ENCODE results near the gene LRRC32.

The LRRC32 gene

GRCh38 chr11:76660533-76661305, 9.8 kb downstream of the LRRC32 start:
- no peak for DNase-seq (ENCODE audit: low read depth)
- no peaks in the 10 kb centered on the region for H3K9me3 ChIP-seq (ENCODE audit: control insufficient read depth, low read length)
- no peak overlapping the region for H3K4me3 ChIP-seq (ENCODE audit: low read length)
- no peaks in the 10 kb centered on the region for H3K27me3 ChIP-seq (replicated peaks; ENCODE audit: control insufficient read depth, insufficient read depth, low read length)
- no peak overlapping the region for H3K9ac ChIP-seq (ENCODE audit: low read length)
- H3K36me3 ChIP-seq (ENCODE audit: control insufficient read depth, insufficient read depth, low read length, severe bottlenecking) = peaks cover 75% of the 10 kb centered on the region
- peaks cover 25% of the 10 kb centered on the region for H3K4me1 ChIP-seq (ENCODE audit: control insufficient read depth, insufficient read depth, low read length)

GRCh38 chr11:76659672-76660532, 10.6 kb downstream of the LRRC32 start:
- no peaks in the 10 kb centered on the region for H3K27me3 ChIP-seq (replicated peaks; ENCODE audit: control insufficient read depth, insufficient read depth, low read length)
- no peak for DNase-seq (ENCODE audit: low read depth)
- no peaks in the 10 kb centered on the region for H3K9me3 ChIP-seq (ENCODE audit: control insufficient read depth, low read length)
- peaks cover 31% of the 10 kb centered on the region for H3K4me1 ChIP-seq (ENCODE audit: control insufficient read depth, insufficient read depth, low read length)
- H3K4me3 ChIP-seq (ENCODE audit: low read length) = no peak overlapping the region
- H3K9ac ChIP-seq (ENCODE audit: low read length) = no peak overlapping the region
- peaks cover 67% of the 10 kb centered on the region for H3K36me3 ChIP-seq (ENCODE audit: control insufficient read depth, insufficient read depth, low read length, severe bottlenecking)

GRCh38 chr11:76658651-76659650, 11.6 kb downstream of the LRRC32 start:
- H3K9ac ChIP-seq (ENCODE audit: low read length) = no peak overlapping the region
- H3K4me3 ChIP-seq (ENCODE audit: low read length) = no peak overlapping the region
- peaks cover 57% of the 10 kb centered on the region for H3K36me3 ChIP-seq (ENCODE audit: control insufficient read depth, insufficient read depth, low read length, severe bottlenecking)
- H3K27me3 ChIP-seq (replicated peaks; ENCODE audit: control insufficient read depth, insufficient read depth, low read length) = no peaks in the 10 kb centered on the region
- H3K9me3 ChIP-seq (ENCODE audit: control insufficient read depth, low read length) = no peaks in the 10 kb centered on the region
- peaks cover 39% of the 10 kb centered on the region for H3K4me1 ChIP-seq (ENCODE audit: control insufficient read depth, insufficient read depth, low read length)
- no peak for DNase-seq (ENCODE audit: low read depth)

- no peak for DNase-seq (ENCODE audit: low read depth)
- no peak overlapping the region for H3K4me3 ChIP-seq (ENCODE audit: low read length)
- no peaks in the 10 kb centered on the region for H3K9me3 ChIP-seq (ENCODE audit: control insufficient read depth, low read length)
- peaks cover 50% of the 10 kb centered on the region for H3K36me3 ChIP-seq (ENCODE audit: control insufficient read depth, insufficient read depth, low read length, severe bottlenecking)
- peaks cover 46% of the 10 kb centered on the region for H3K4me1 ChIP-seq (ENCODE audit: control insufficient read depth, insufficient read depth, low read length)
- no peaks in the 10 kb centered on the region for H3K27me3 ChIP-seq (replicated peaks; ENCODE audit: control insufficient read depth, insufficient read depth, low read length)
- H3K9ac ChIP-seq (ENCODE audit: low read length) = no peak overlapping the region
These were observed 12.3 kb downstream of the LRRC32 start for GRCh38 chr11:76658231-76658630.

GRCh38 chr11:76657187-76658170, 13.1 kb downstream of the LRRC32 start:
- peaks cover 46% of the 10 kb centered on the region for H3K36me3 ChIP-seq (ENCODE audit: control insufficient read depth, insufficient read depth, low read length, severe bottlenecking)
- no peak for DNase-seq (ENCODE audit: low read depth)

GRCh38 chr11:76656571-76657081, 13.9 kb downstream of the LRRC32 start:
- Histone ChIP-seq H3K9me3 (ENCODE audit: control insufficient read depth, low read length) (no peaks in the 10 kb centered on the region), H3K4me1 (ENCODE audit: control insufficient read depth, insufficient read depth, low read length) (peaks cover 43% of the 10 kb centered on the region), H3K27me3 (replicated peaks; ENCODE audit: control insufficient read depth, insufficient read depth, low read length) (no peaks in the 10 kb centered on the region), H3K36me3 (ENCODE audit: control insufficient read depth, insufficient read depth, low read length, severe bottlenecking) (peaks cover 46% of the 10 kb centered on the region), H3K4me3 (ENCODE audit: low read length) (no peak overlapping the region), H3K9ac (ENCODE audit: low read length) (peak overlapping the region; percentile 45)
- no peak for DNase-seq (ENCODE audit: low read depth)

More at GRCh38 chr11:76657187-76658170, 13.1 kb downstream of the LRRC32 start:
- Histone ChIP-seq H3K9me3 (ENCODE audit: control insufficient read depth, low read length) (no peaks in the 10 kb centered on the region), H3K4me3 (ENCODE audit: low read length) (no peak overlapping the region), H3K9ac (ENCODE audit: low read length) (no peak overlapping the region), H3K27me3 (replicated peaks; ENCODE audit: control insufficient read depth, insufficient read depth, low read length) (no peaks in the 10 kb centered on the region), H3K4me1 (ENCODE audit: control insufficient read depth, insufficient read depth, low read length) (peaks cover 51% of the 10 kb centered on the region)

GRCh38 chr11:76656050-76656531, 14.5 kb downstream of the LRRC32 start:
- no peak overlapping the region for H3K4me3 ChIP-seq (ENCODE audit: low read length)
- DNase-seq (ENCODE audit: low read depth) = no peak
- H3K4me1 ChIP-seq (ENCODE audit: control insufficient read depth, insufficient read depth, low read length) = peaks cover 42% of the 10 kb centered on the region
- H3K9ac ChIP-seq (ENCODE audit: low read length) = peak overlapping the region; percentile 64
- peaks cover 42% of the 10 kb centered on the region for H3K36me3 ChIP-seq (ENCODE audit: control insufficient read depth, insufficient read depth, low read length, severe bottlenecking)
- H3K9me3 ChIP-seq (ENCODE audit: control insufficient read depth, low read length) = no peaks in the 10 kb centered on the region
- no peaks in the 10 kb centered on the region for H3K27me3 ChIP-seq (replicated peaks; ENCODE audit: control insufficient read depth, insufficient read depth, low read length)

- H3K9me3 ChIP-seq (ENCODE audit: control insufficient read depth, low read length) = no peaks in the 10 kb centered on the region
- no peak overlapping the region for H3K4me3 ChIP-seq (ENCODE audit: low read length)
- no peaks in the 10 kb centered on the region for H3K27me3 ChIP-seq (replicated peaks; ENCODE audit: control insufficient read depth, insufficient read depth, low read length)
- DNase-seq (ENCODE audit: low read depth) = no peak
- H3K4me1 ChIP-seq (ENCODE audit: control insufficient read depth, insufficient read depth, low read length) = peaks cover 46% of the 10 kb centered on the region
- peaks cover 37% of the 10 kb centered on the region for H3K36me3 ChIP-seq (ENCODE audit: control insufficient read depth, insufficient read depth, low read length, severe bottlenecking)
- peak overlapping the region; percentile 64 for H3K9ac ChIP-seq (ENCODE audit: low read length)
These were observed 15.0 kb downstream of the LRRC32 start for GRCh38 chr11:76655501-76656049.

- no peak for DNase-seq (ENCODE audit: low read depth)
- Histone ChIP-seq H3K4me1 (ENCODE audit: control insufficient read depth, insufficient read depth, low read length) (peaks cover 52% of the 10 kb centered on the region), H3K9ac (ENCODE audit: low read length) (peak overlapping the region; percentile 64)
These were observed 15.6 kb downstream of the LRRC32 start for GRCh38 chr11:76654980-76655379.

More at GRCh38 chr11:76654980-76655379, 15.6 kb downstream of the LRRC32 start:
- H3K9me3 ChIP-seq (ENCODE audit: control insufficient read depth, low read length) = no peaks in the 10 kb centered on the region
- no peak overlapping the region for H3K4me3 ChIP-seq (ENCODE audit: low read length)
- no peaks in the 10 kb centered on the region for H3K27me3 ChIP-seq (replicated peaks; ENCODE audit: control insufficient read depth, insufficient read depth, low read length)
- H3K36me3 ChIP-seq (ENCODE audit: control insufficient read depth, insufficient read depth, low read length, severe bottlenecking) = peaks cover 31% of the 10 kb centered on the region

Data from adipocyte (in vitro differentiated cells).